GM19468 (cell line): ENCODE results near the gene PSMB5.

ENCODE experiments used
- ATAC-seq: cut with Tn5 transposase; IDR thresholded peaks from one replicate; pipeline ENCODE4 v1.9.1; 2021; ENCODE audit warnings: mild to moderate bottlenecking, moderate library complexity, moderate number of reproducible peaks; ENCODE audit not compliant: unreplicated experiment; ENCODE audit errors: extremely low read depth

Gene PSMB5

GRCh38 chr14:22977684-22978486, 56.8 kb downstream of the PSMB5 start:
- no peak for ATAC-seq

GRCh38 chr14:22977434-22977683, 57.3 kb downstream of the PSMB5 start:
- no peak for ATAC-seq

GRCh38 chr14:22976620-22977433, 57.9 kb downstream of the PSMB5 start:
- no peak for ATAC-seq
